ENCODE results near the gene PLA1A.

DNA sequence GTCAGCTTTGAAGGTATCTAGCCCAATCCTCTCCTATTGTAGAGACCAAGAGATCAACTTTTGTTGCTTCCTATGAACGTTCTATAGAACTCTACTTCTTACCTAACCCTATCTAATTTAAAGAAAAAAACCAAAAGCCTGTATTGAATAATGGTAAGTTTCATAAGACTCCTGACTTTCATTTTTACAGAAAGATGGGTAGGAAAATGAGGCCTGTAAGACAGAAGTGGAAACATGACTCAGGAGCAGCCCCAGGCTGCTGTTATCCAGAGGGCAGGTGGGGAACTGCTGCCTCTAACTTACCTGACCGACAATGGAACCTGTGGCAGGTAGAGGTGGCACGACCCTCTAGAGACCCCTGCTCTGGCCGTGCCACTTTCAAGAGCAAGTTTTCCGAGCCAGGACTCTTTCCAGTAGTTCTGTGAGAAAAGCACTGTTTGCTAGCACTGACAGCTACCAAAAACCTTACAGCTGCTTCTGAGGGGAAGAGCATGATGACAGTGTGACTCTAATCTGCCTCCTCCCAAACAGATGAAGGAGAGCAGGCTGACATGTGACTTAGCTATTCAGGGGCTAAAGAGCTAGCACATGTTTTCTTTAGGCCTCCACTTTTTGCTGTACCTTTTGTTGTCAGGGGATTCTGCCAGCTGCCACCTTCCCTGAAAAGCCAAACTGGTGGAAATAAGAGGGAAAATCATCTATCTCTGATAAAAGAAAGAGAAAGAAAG, 45.2 kb downstream of the PLA1A start:
- TF ChIP-seq, protein P1, sequence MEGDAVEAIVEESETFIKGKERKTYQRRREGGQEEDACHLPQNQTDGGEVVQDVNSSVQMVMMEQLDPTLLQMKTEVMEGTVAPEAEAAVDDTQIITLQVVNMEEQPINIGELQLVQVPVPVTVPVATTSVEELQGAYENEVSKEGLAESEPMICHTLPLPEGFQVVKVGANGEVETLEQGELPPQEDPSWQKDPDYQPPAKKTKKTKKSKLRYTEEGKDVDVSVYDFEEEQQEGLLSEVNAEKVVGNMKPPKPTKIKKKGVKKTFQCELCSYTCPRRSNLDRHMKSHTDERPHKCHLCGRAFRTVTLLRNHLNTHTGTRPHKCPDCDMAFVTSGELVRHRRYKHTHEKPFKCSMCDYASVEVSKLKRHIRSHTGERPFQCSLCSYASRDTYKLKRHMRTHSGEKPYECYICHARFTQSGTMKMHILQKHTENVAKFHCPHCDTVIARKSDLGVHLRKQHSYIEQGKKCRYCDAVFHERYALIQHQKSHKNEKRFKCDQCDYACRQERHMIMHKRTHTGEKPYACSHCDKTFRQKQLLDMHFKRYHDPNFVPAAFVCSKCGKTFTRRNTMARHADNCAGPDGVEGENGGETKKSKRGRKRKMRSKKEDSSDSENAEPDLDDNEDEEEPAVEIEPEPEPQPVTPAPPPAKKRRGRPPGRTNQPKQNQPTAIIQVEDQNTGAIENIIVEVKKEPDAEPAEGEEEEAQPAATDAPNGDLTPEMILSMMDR (conservative IDR thresholded peaks at IDR 0.05; ENCODE audit: low read length), result no peak
- TF ChIP-seq EZH2phosphoT487 (IDR thresholded peaks at IDR 0.05; ENCODE audit: borderline replicate concordance), result no peak

Data from Loucy (cell line).